ENCODE results near the gene LRRC4B. TPM values are rescaled to one million over a fixed set of nuclear protein-coding genes. Genes with fewer than 3 reads are reported as not detected.
"Not testable (repeated sequence)": the region's sequence is repeated elsewhere in the genome, so short reads cannot be mapped to it uniquely, and the experiment has no call there.

Gene LRRC4B
- total RNA-seq, 1 donor from 2014 or later: 0.07 TPM

DNA sequence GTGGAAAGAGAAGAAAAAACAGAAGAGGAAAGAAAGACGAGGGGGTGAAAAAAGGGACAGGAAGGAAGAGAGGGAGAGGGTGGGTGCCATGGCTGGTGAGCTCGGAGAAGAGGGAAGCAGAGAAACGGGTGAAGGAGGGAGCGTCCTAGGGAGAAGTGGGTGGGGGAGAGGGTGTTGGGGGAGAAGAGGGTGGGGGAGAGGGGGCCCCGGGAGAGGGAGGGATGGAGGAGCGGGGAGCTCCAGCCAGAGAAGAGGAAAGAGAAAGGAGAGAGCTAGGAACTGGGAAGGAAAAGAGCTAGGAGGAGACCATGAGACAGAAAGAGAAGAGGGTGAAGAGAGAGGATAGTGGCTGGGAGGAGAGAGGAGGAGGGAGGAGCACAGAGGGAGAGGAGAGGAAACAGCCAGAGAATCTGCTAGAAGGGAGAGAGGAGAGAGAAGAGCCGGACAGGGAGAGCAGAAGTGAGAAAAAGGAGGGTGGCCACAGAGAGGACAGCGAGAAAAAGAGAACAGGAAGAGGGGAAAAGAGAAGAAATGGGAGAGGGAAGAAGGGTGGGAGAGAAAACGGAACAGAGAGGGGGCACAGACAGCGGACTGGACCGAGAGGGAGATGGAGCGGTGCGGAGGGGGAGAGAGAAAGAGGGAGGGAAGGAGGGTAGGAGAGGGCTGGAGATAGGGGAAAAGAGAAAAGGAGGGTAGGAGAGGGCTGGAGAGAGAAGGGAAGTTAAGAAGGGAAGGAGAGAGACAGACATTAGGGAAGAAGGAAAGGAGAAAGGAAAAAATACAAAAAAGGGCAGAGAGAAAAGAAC lies 79.6 kb downstream of the LRRC4B start:
- DNase-seq (ENCODE audit: low read depth, low spot score): no peak

GRCh38 chr19:50486823-50487515 lies 81.3 kb downstream of the LRRC4B start:
- DNase-seq (ENCODE audit: low read depth, low spot score): no peak

DNA sequence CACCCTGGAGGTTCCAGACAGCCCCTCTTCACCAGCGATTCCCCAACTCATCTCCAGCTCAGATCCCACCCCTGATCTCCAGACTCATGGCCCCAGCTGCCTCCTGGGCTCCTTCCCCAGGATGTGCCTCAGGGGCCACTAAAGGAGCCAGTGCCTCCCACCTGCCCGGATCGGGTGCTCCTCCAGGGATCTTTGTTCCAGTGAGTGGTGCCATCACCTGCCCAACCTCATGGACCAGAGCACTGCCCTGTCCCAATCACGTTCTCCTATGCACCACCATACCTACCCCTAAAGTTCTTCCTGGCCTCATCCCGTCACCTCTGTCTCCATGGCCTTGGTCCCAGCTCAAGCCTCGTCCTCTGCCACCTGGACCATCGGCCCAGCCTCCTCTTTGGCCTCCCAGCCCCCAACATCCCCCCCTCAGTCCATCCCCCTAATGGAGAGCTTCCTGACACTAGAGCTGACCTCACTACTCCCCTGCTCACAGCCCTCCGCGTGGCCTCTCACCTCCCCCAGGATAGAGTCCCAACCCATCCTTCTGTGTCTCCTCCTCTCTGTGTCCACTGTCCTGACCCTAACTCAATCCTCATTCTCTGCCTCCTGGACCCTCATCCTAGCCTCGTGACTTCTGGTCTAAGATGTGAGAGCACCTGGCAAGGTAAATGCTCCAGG lies 82.8 kb downstream of the LRRC4B start:
- no peak for DNase-seq (ENCODE audit: low read depth, low spot score)

- no peak for DNase-seq (ENCODE audit: low read depth, low spot score)
These were observed 85.3 kb downstream of the LRRC4B start for GRCh38 chr19:50482916-50483315.

GRCh38 chr19:50482271-50482855 lies 85.9 kb downstream of the LRRC4B start:
- DNase-seq (ENCODE audit: low read depth, low spot score): no peak

GRCh38 chr19:50481351-50482149 lies 86.7 kb downstream of the LRRC4B start:
- no peak for DNase-seq (ENCODE audit: low read depth, low spot score)

GRCh38 chr19:50480281-50481111 lies 87.7 kb downstream of the LRRC4B start:
- no peak for DNase-seq (ENCODE audit: low read depth, low spot score)

- DNase-seq (ENCODE audit: low read depth, low spot score): no peak
These were observed 88.4 kb downstream of the LRRC4B start for GRCh38 chr19:50479761-50480251.

- DNase-seq (ENCODE audit: low read depth, low spot score): no peak
These were observed 89.1 kb downstream of the LRRC4B start for GRCh38 chr19:50478901-50479715.

DNA sequence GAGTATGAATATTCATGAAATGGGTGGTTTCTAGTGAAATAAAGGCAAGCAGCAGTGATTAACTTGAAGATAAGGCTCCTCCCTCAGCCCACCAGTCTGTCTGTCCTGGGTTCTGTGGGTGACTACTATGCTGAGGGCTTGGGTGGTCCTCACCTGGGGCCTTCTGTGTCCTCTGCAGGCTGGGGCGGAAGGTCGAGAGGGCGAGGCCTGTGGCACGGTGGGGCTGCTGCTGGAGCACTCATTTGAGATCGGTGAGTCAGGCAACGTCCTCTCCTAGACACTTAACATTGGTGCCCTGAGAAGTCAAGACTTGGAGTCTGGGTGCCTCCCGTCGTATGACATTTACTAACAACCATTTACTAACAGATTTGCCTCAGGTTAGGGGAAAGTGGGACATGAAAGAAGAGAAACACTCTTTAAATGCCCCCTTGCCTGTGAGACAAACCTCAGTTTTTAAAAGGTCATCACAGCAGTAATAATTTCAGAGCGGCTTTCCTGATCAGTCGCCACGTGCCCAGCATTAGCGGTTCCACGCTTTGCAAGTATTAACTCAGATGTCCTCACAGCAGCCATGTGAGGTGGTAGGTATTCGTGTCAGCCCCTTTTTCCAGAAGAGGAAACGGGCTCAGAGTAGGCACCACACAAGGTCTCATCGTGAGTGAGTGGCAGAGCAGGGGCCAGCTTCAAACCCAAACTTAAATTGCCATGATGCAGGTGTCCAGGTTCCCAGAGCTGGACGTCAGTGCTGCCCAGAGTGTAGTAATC lies 90.3 kb downstream of the LRRC4B start:
- no peak for DNase-seq (ENCODE audit: low read depth, low spot score)

DNA sequence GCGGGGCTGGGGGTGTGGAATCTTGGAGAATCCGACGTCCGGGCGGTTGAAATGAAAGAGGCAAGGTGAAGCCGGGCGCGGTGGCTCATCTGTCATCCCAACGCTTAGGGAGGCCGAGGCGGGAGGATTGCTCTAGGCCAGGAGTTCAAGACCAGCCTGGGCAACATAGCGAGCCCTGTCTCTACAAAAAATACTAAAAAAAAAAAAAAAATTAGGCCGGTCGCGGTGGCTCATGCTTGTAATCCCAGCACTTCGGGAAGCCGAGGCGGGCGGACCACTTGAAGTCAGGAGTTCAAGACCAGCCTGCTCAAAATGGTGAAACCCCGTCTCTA lies 91.4 kb downstream of the LRRC4B start:
- no peak for DNase-seq (ENCODE audit: low read depth, low spot score)

DNA sequence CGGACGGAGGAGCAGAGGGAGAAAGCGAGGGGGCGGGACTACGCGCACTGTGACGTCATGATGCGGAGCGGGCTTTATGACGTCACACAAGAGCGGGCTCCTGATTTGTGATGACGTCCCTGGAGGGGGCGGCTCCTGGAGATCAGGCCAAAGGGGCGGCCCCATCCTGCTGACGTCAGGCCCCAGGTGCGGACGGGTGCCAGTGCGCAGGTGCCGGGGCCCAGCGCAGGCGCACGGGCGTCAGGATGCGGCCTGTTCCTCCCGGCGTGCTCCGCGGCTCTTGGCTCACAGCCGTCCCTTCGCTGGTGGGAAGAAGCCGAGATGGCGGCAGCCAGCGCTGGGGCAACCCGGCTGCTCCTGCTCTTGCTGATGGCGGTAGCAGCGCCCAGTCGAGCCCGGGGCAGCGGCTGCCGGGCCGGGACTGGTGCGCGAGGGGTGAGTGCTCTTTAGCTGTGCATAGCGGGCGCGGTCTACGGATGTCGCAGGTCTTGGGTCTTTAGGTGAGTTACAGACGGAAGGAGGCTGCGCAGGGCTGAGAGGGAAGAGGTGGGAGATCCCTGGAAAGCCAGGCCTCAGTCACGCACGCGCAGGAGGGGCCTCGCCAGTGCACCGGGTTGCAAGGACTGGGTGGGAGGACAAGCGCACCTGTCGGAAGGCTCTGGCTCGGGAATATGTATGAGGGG lies 91.9 kb downstream of the LRRC4B start, which contains the start of the genes EMC10 and GARIN5A:
Gene EMC10 (plus strand): TSS at position 284 of the 683 bp plus-strand sequence. CDS start 38 bp downstream, at position 322.
Gene GARIN5A (minus strand): TSS at position 625 of the 683 bp plus-strand sequence. CDS start 460 bp downstream, at position 165.
- DNase-seq (ENCODE audit: low read depth, low spot score): peak; percentile 83

GRCh38 chr19:50475736-50476223 lies 92.5 kb downstream of the LRRC4B start:
- DNase-seq (ENCODE audit: low read depth, low spot score): no peak

DNA sequence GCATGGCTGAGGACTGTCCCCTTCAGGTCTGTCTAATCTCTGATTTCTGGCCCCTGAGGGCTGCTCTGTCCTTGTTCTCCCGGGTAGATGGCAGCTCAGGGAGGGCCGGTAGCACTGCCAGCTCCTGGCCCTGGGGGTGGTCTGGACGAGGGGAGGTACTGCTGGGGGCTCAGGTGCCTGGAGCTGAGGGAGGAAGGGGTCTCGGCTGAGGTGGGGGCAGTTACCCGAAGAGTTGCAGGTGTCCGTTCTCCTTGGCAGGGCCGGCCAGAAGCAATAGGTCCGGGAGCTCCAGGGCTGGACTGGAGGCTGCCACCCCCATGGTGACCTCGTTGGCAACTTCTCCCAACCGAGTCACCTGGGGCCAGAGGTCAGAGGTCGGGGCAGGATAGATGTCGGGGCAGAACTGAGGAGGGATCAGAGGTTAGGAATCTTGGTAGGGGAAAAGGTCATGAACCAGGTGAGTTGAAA lies 93.1 kb downstream of the LRRC4B start:
- DNase-seq (ENCODE audit: low read depth, low spot score): no peak

GRCh38 chr19:50473336-50473735 lies 94.9 kb downstream of the LRRC4B start:
- not testable (repeated sequence) for DNase-seq (ENCODE audit: low read depth, low spot score)

- no peak for DNase-seq (ENCODE audit: low read depth, low spot score)
These were observed 99.4 kb downstream of the LRRC4B start for GRCh38 chr19:50468818-50469217.

- DNase-seq (ENCODE audit: low read depth, low spot score): no peak
These were observed 100.7 kb downstream of the LRRC4B start for GRCh38 chr19:50467566-50467965.

Data from pulmonary artery endothelial cell (primary cell).